SU-DHL-6 (cell line): ENCODE data around the gene CNDP1.

ENCODE experiments used
- H2AFZ ChIP-seq: fragments of 200-600 bp; sonication (generic); 2 replicates; pipeline ENCODE4 v1.6.1; 2014; ENCODE audit warnings: low read depth, mild to moderate bottlenecking, moderate library complexity, mixed read lengths, antibody characterized with exemption, low read length; ENCODE audit not compliant: severe bottlenecking
- H3F3A ChIP-seq: fragments of 200-600 bp; shearing (Covaris generic); 2 replicates; pipeline ENCODE4 v1.6.0; 2016; ENCODE audit warnings: antibody characterized with exemption, mild to moderate bottlenecking; ENCODE audit not compliant: insufficient read depth
- H3K27ac ChIP-seq: fragments of 200-600 bp; sonication (generic); 2 replicates; pipeline ENCODE4 v1.5.1; 2016; ENCODE audit warnings: low read depth, mild to moderate bottlenecking, low read length, moderate library complexity, mixed read lengths
- H3K27me3 ChIP-seq: fragments of 200-600 bp; sonication (generic), shearing (Covaris generic); 2 replicates; pipeline ENCODE4 v1.6.0; 2014; ENCODE audit warnings: mild to moderate bottlenecking, low read length
- H3K36me3 ChIP-seq: fragments of 200-600 bp; sonication (generic); 2 replicates; pipeline ENCODE4 v1.6.1; 2014; ENCODE audit warnings: mild to moderate bottlenecking, low read length, mixed read lengths
- H3K4me2 ChIP-seq: fragments of 300-600, 200-600 bp; shearing (Covaris generic), sonication (generic); 2 replicates; pipeline ENCODE4 v1.6.0; 2014; ENCODE audit warnings: low read length, low read depth, mild to moderate bottlenecking; ENCODE audit not compliant: poor library complexity, severe bottlenecking
- H3K4me3 ChIP-seq: fragments of 200-600 bp; sonication (generic); 2 replicates; pipeline ENCODE4 v1.5.1; 2014; ENCODE audit warnings: antibody characterized with exemption, low read length, mild to moderate bottlenecking, mixed read lengths; ENCODE audit not compliant: insufficient read depth, poor library complexity, severe bottlenecking
- H3K79me2 ChIP-seq: fragments of 200-600 bp; sonication (generic); 2 replicates; pipeline ENCODE4 v1.6.1; 2014; ENCODE audit warnings: mild to moderate bottlenecking, low read length, moderate library complexity; ENCODE audit not compliant: insufficient read depth
- H3K9ac ChIP-seq: fragments of 200-600 bp; sonication (generic); 2 replicates; pipeline ENCODE4 v1.7.0; 2014; ENCODE audit warnings: mild to moderate bottlenecking, low read length
- H3K9me2 ChIP-seq: fragments of 200-600 bp; sonication (generic); replicated peaks from 2 replicates; pipeline ENCODE4 v1.6.1; 2014; ENCODE audit warnings: low read length; ENCODE audit not compliant: insufficient read depth
- H3K9me3 ChIP-seq: fragments of 200-600 bp; sonication (generic); 2 replicates; pipeline ENCODE4 v1.6.1; 2014; ENCODE audit warnings: low read length, mixed read lengths; ENCODE audit not compliant: insufficient read depth
- H4K20me1 ChIP-seq: fragments of 200-600 bp; sonication (generic); 2 replicates; pipeline ENCODE4 v1.6.1; 2014; ENCODE audit warnings: low read depth, mild to moderate bottlenecking, antibody characterized with exemption, low read length, moderate library complexity, mixed read lengths
- CTCF ChIP-seq: fragments of 200-600 bp; sonication (generic); IDR thresholded peaks from one replicate; pipeline ENCODE4 v1.5.1; 2017; ENCODE audit warnings: antibody characterized with exemption, mild to moderate bottlenecking, low read length, moderate library complexity; ENCODE audit not compliant: insufficient read depth, poor library complexity, severe bottlenecking
- EZH2phosphoT487 ChIP-seq: fragments of 200-600 bp; sonication (generic), shearing (Covaris generic); conservative IDR thresholded peaks from 2 replicates; pipeline ENCODE4 v1.6.1; 2018; ENCODE audit warnings: mild to moderate bottlenecking, antibody characterized with exemption, low read length, moderate library complexity, mixed read lengths

The CNDP1 gene

GRCh38 chr18:74589021-74589420 is 54.7 kb downstream of the CNDP1 start:
- Histone ChIP-seq H3K36me3 (0 out of 2 replicates have a peak, but pooled peaks cover 3% of the 10 kb centered on the region), H3K27me3 (0 out of 2 replicates have a peak, but pooled peaks cover 2% of the 10 kb centered on the region), H3K9me2 (no peaks in the 10 kb centered on the region), H3K4me3 (no peak overlapping the region), H4K20me1 (no peaks in the 10 kb centered on the region), H3K4me2 (no peak overlapping the region), H3K79me2 (no peaks in the 10 kb centered on the region), H3K27ac (no peak overlapping the region), H3K9ac (no peak overlapping the region), H2AFZ (no peak overlapping the region), H3F3A (no peaks in the 10 kb centered on the region), H3K9me3 (no peaks in the 10 kb centered on the region)
- no peak for TF ChIP-seq CTCF
- no peak for TF ChIP-seq EZH2phosphoT487

GRCh38 chr18:74589811-74590210 is 55.5 kb downstream of the CNDP1 start:
- Histone ChIP-seq H3K4me3 (no peak overlapping the region), H3K9me2 (no peaks in the 10 kb centered on the region), H3K9ac (no peak overlapping the region), H4K20me1 (no peaks in the 10 kb centered on the region), H3K36me3 (0 out of 2 replicates have a peak, but pooled peaks cover 3% of the 10 kb centered on the region), H3K9me3 (no peaks in the 10 kb centered on the region), H3F3A (no peaks in the 10 kb centered on the region), H3K79me2 (no peaks in the 10 kb centered on the region), H3K27me3 (0 out of 2 replicates have a peak, but pooled peaks cover 2% of the 10 kb centered on the region), H2AFZ (no peak overlapping the region), H3K27ac (no peak overlapping the region), H3K4me2 (no peak overlapping the region)
- TF ChIP-seq CTCF (no peak), EZH2phosphoT487 (no peak)

DNA sequence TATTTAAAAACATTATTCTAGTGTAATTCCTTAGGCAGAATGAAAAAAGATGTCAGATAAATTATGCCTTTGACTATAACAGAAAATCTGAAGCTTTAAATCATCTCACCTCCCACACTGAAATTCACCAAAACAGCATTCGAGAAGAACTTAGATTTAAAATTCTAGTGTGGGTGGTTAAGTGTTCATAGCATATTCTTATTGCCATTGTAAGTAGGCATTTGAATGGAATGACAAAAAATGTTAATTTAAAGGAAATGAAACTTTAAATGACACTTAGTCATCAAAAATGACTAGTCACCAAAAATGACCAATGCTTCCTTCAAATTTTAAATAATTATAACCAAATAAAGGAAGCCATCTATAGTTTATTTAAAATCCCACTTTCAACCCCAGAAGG is 56.4 kb downstream of the CNDP1 start:
- Histone ChIP-seq H3K27me3 (0 out of 2 replicates have a peak, but pooled peaks cover 2% of the 10 kb centered on the region), H3K4me2 (no peak overlapping the region), H3K9me3 (no peaks in the 10 kb centered on the region), H3K27ac (no peak overlapping the region), H4K20me1 (no peaks in the 10 kb centered on the region), H3K79me2 (peaks cover 6% of the 10 kb centered on the region; the same call in 1 of the 2 replicates), H3F3A (no peaks in the 10 kb centered on the region), H3K36me3 (0 out of 2 replicates have a peak, but pooled peaks cover 3% of the 10 kb centered on the region), H3K4me3 (no peak overlapping the region), H3K9ac (no peak overlapping the region), H3K9me2 (no peaks in the 10 kb centered on the region), H2AFZ (no peak overlapping the region)
- TF ChIP-seq EZH2phosphoT487 (no peak), CTCF (no peak)
